HepG2 (cell line): ENCODE measurements around the gene CYP2U1. TPM values are rescaled to one million over a fixed set of nuclear protein-coding genes. Genes with fewer than 3 reads are reported as not detected.

Experiments
- GRHL1 ChIP-seq: sonication (generic); formaldehyde crosslinking; conservative IDR thresholded peaks from 2 replicates; pipeline ENCODE4 v1.8.0; 2022; ENCODE audit warnings: missing genetic modification reagents
- ISL2 ChIP-seq: sonication (generic); formaldehyde crosslinking; IDR thresholded peaks from 2 replicates; pipeline ENCODE4 v1.5.0; 2020; ENCODE audit warnings: missing genetic modification reagents
- KDM3A ChIP-seq: IDR thresholded peaks from 2 replicates; pipeline ENCODE4 v1.6.1; 2018; ENCODE audit warnings: low read depth, missing compliant biosample characterization
- LRRFIP1 ChIP-seq: sonication (generic); formaldehyde crosslinking; conservative IDR thresholded peaks from 2 replicates; pipeline ENCODE4 v1.4.0; 2020; ENCODE audit warnings: missing genetic modification reagents
- MEIS2 ChIP-seq: sonication (generic); formaldehyde crosslinking; IDR thresholded peaks from 2 replicates; pipeline ENCODE4 v1.9.0; 2021; ENCODE audit warnings: mild to moderate bottlenecking, missing genetic modification reagents
- RFX1 ChIP-seq: fragments of 450-650 bp; IDR thresholded peaks from 2 replicates; pipeline ENCODE4 v1.6.1; 2017
- SIN3A ChIP-seq: IDR thresholded peaks from 2 replicates; pipeline ENCODE4 v1.6.1; 2011; ENCODE audit warnings: low read depth, mild to moderate bottlenecking, control low read depth, low read length, borderline replicate concordance
- ZBTB8A ChIP-seq: sonication (generic); formaldehyde crosslinking; IDR thresholded peaks from 2 replicates; pipeline ENCODE4 v1.4.0; 2020; ENCODE audit warnings: mild to moderate bottlenecking, low read depth, missing genetic modification reagents, borderline replicate concordance
- ZNF224 ChIP-seq: sonication (generic); formaldehyde crosslinking; IDR thresholded peaks from 2 replicates; pipeline ENCODE4 v1.5.0; 2020; ENCODE audit warnings: mild to moderate bottlenecking, missing genetic modification reagents
- ZNF292 ChIP-seq: sonication (generic); formaldehyde crosslinking; IDR thresholded peaks from 2 replicates; pipeline ENCODE4 v1.8.1; 2022; ENCODE audit warnings: mild to moderate bottlenecking, low read depth, missing genetic modification reagents, borderline replicate concordance
- ZNF317 ChIP-seq: sonication (generic); formaldehyde crosslinking; IDR thresholded peaks from 2 replicates; pipeline ENCODE4 v1.5.0; 2020; ENCODE audit warnings: mild to moderate bottlenecking, missing genetic modification reagents
- ZNF337 ChIP-seq: sonication (generic); formaldehyde crosslinking; IDR thresholded peaks from 2 replicates; pipeline ENCODE4 v1.5.1; 2020; ENCODE audit warnings: missing genetic modification reagents, low read depth, mild to moderate bottlenecking, borderline replicate concordance
- ZNF407 ChIP-seq: sonication (generic); formaldehyde crosslinking; IDR thresholded peaks from one replicate; pipeline ENCODE4 v1.5.1; 2020; ENCODE audit warnings: mild to moderate bottlenecking, missing genetic modification reagents; ENCODE audit errors: not compliant biosample characterization
- ZNF580 ChIP-seq: IDR thresholded peaks from 2 replicates; pipeline ENCODE4 v1.6.1; 2016; ENCODE audit warnings: low read depth, borderline replicate concordance
- ZNF891 ChIP-seq: sonication (generic); formaldehyde crosslinking; IDR thresholded peaks from 2 replicates; pipeline ENCODE4 v1.5.0; 2020; ENCODE audit warnings: mild to moderate bottlenecking, missing genetic modification reagents
- polyA plus RNA-seq, 8 experiments: library from polyadenylated mRNA; depleted of rRNA in 3 of 8; stranded (reverse) in 7 of 8; unstranded in 1 of 8; fragments of >200 nt; fragmentation: Illumina TruSeq in 4 of 8; extraction: Trizol in 4 of 8; gene quantifications; 2 replicates each; pipeline versions ENCODE4 v1.2.1 to v1.2.3, GENCODE V29; 2011 to 2016; ENCODE audit warnings: low read depth in 4 of 8, missing spikeins in 1 of 8, mixed read lengths in 1 of 8; ENCODE audit not compliant: insufficient read depth in 1 of 8
- total RNA-seq, 5 experiments: library from RNA; depleted of rRNA; stranded (reverse); fragments of >200 nt; fragmentation: Illumina TruSeq; extraction: Trizol; gene quantifications; 2 replicates each; pipeline ENCODE4 v1.2.3, GENCODE V29; 2016; ENCODE audit warnings: low read depth in 1 of 5

The CYP2U1 gene
- total and polyA plus RNA-seq, 2 of the 13 experiments (the other 11 are each of a cell fraction or from before 2014, with no cell fraction given) = 1.4 to 3.4 TPM

- TF ChIP-seq ZNF580 = peak; percentile 48; the same call in 1 of the 2 replicates
- TF ChIP-seq SIN3A = peak; percentile 63; the same call in 1 of the 2 replicates
- no peak for TF ChIP-seq RFX1
- TF ChIP-seq ZNF224 = no peak; the same call in 1 of the 2 replicates
- no peak for TF ChIP-seq KDM3A (CRISPR knock-in tag)
- TF ChIP-seq ZNF407 (CRISPR knock-in tag) = no peak
- peak; percentile 30; the same call in 1 of the 2 replicates for TF ChIP-seq ZNF317 (CRISPR knock-in tag)
- TF ChIP-seq ISL2 (CRISPR knock-in tag) = no peak; the same call in 1 of the 2 replicates
- TF ChIP-seq GRHL1 = no peak
- peak; percentile 21; the same call in 1 of the 2 replicates for TF ChIP-seq MEIS2 (CRISPR knock-in tag)
- peak; percentile 79; the same call in 1 of the 2 replicates for TF ChIP-seq ZNF292 (CRISPR knock-in tag)
- TF ChIP-seq ZNF891 (CRISPR knock-in tag) = peak; percentile 89; the same call in 1 of the 2 replicates
- TF ChIP-seq ZBTB8A = no peak; the same call in 1 of the 2 replicates
- no peak for TF ChIP-seq LRRFIP1 (CRISPR knock-in tag)
- TF ChIP-seq ZNF337 = peak; percentile 93; the same call in 1 of the 2 replicates
Observed at GRCh38 chr4:107989537-107990386, 58.4 kb downstream of the CYP2U1 start, which contains the start of gene HADH (continued).
